Measurements from ENCODE around the gene COL11A1.

DNA sequence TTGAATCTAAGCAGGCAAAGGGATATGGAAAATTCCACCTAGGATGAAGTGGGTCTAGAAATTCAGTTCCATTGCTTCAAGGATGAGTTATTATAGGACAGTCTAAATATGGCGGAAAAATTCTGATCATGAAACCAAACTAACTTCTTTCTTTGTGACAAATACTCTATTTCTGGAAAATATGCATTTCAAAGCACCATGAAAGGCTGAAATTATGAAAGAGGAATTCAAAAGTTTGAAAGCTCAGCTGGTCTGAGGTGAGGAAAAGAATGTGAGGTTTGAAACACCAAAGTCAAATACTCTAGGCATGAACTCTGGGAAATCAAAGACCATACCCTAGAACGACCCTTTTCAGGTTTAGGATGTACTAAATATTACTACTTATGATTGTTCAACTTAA lies 36.4 kb upstream of the COL11A1 start:
- TF ChIP-seq, protein P1, sequence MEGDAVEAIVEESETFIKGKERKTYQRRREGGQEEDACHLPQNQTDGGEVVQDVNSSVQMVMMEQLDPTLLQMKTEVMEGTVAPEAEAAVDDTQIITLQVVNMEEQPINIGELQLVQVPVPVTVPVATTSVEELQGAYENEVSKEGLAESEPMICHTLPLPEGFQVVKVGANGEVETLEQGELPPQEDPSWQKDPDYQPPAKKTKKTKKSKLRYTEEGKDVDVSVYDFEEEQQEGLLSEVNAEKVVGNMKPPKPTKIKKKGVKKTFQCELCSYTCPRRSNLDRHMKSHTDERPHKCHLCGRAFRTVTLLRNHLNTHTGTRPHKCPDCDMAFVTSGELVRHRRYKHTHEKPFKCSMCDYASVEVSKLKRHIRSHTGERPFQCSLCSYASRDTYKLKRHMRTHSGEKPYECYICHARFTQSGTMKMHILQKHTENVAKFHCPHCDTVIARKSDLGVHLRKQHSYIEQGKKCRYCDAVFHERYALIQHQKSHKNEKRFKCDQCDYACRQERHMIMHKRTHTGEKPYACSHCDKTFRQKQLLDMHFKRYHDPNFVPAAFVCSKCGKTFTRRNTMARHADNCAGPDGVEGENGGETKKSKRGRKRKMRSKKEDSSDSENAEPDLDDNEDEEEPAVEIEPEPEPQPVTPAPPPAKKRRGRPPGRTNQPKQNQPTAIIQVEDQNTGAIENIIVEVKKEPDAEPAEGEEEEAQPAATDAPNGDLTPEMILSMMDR (IDR thresholded peaks at IDR 0.05): no peak
- no peak for TF ChIP-seq POLR2A (IDR thresholded peaks at IDR 0.05)

All from adrenal gland (tissue), 5 donors.